SH-SY5Y (cell line): Measurements from ENCODE around the gene C1orf116.

ENCODE experiments used
- GATA2 ChIP-seq: IDR thresholded peaks from 2 replicates; pipeline ENCODE4 v1.6.1; 2011; ENCODE audit warnings: mild to moderate bottlenecking, low read depth, low read length
- GATA3 ChIP-seq: IDR thresholded peaks from 2 replicates; pipeline ENCODE4 v1.6.1; 2011; ENCODE audit warnings: low read depth, mild to moderate bottlenecking, low read length, moderate library complexity

- TF ChIP-seq GATA3, result no peak
- TF ChIP-seq GATA2, result no peak
These were observed 48.5 kb upstream of the C1orf116 start for GRCh38 chr1:207081088-207081487.
